Mucosa of rectum (tissue), 2 donors: ENCODE results near the gene DDX5.
"Not testable (repeated sequence)": the region's sequence is repeated elsewhere in the genome, so short reads cannot be mapped to it uniquely, and the experiment has no call there.

Experiments
- H3K27ac ChIP-seq, 2 donors: one replicate each; pipeline ENCODE4 v1.7.0; 2013; ENCODE audit warnings: inconsistent platforms in 2 of 2, low read depth in 2 of 2, low read length in 2 of 2
- H3K27me3 ChIP-seq, 2 donors: one replicate each; pipeline ENCODE4 v1.7.0; 2013; ENCODE audit warnings: low read length in 2 of 2; ENCODE audit not compliant: control insufficient read depth in 2 of 2, insufficient read depth in 2 of 2
- H3K36me3 ChIP-seq, 2 donors: one replicate each; pipeline ENCODE4 v1.7.0; 2013; ENCODE audit warnings: low read length in 2 of 2; ENCODE audit not compliant: control insufficient read depth in 2 of 2, insufficient read depth in 2 of 2
- H3K4me1 ChIP-seq, 2 donors: one replicate each; pipeline ENCODE4 v1.7.0; 2013; ENCODE audit warnings: low read length in 2 of 2, mild to moderate bottlenecking in 1 of 2; ENCODE audit not compliant: control insufficient read depth in 2 of 2, insufficient read depth in 2 of 2
- H3K4me3 ChIP-seq, 2 donors: one replicate each; pipeline ENCODE4 v1.7.0; 2013; ENCODE audit warnings: low read length in 2 of 2
- H3K9ac ChIP-seq, 2 donors: one replicate each; pipeline ENCODE4 v1.7.0; 2013; ENCODE audit warnings: low read length in 2 of 2, low read depth in 1 of 2, mild to moderate bottlenecking in 1 of 2
- H3K9me3 ChIP-seq, 2 donors: one replicate each; pipeline ENCODE4 v1.7.0; 2013; ENCODE audit warnings: low read length in 2 of 2; ENCODE audit not compliant: control insufficient read depth in 2 of 2
- donor health status: healthy.
- donor health status: Normal muscosa, but diverticular disease.

DDX5 gene

DNA sequence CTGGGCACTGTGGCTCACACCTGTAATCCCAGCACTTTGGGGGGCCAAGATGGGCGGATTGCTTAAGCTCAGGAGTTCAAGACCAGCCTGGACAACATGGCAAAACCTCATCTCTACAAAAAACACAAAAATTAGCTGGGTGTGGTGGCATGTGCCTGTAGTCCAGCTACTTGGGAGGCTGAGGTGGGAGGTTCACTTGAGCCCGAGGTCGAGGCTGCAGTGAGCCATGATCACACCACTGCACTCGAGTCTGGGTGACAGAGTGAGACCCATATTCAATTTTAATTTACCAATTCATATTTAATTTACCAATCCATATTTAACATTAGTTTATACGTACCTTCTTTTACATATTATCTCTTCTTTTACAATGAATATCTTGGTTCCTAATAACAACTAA is 10.8 kb downstream of the DDX5 start:
- Histone ChIP-seq H3K36me3 (peaks cover 30 to 31% of the 10 kb centered on the region in 2 donors), H3K4me1 (peaks cover 23 to 24% of the 10 kb centered on the region in 2 donors)
- H3K27ac ChIP-seq, H3K27me3 ChIP-seq, H3K9me3 ChIP-seq, H3K9ac ChIP-seq, H3K4me3 ChIP-seq: not testable (repeated sequence)

DNA sequence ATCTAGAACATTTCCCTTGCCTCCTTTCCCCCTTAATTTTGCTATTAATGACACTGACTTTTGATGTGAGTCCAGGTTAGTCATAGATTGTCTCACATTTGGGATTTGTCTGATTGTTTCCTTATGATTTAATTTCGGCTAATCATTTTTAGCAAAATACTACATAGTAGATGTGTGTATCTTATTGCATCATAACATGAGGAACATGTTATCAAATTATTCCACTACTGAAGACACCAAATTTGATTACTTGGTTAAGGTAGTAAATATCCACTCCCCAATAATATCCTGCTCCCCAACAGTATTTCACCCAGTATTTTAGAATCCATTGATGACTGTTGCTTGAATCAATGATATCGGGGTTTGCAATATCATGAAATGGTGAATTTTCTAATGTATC is 12.0 kb downstream of the DDX5 start:
- peaks cover 25 to 27% of the 10 kb centered on the region in 2 donors for H3K36me3 ChIP-seq
- H3K27me3 ChIP-seq: no peaks in the 10 kb centered on the region
- no peak overlapping the region for H3K9ac ChIP-seq
- no peaks in the 10 kb centered on the region for H3K9me3 ChIP-seq
- H3K27ac ChIP-seq: no peak overlapping the region
- H3K4me3 ChIP-seq: no peak overlapping the region
- peaks cover 21 to 23% of the 10 kb centered on the region in 2 donors for H3K4me1 ChIP-seq

DNA sequence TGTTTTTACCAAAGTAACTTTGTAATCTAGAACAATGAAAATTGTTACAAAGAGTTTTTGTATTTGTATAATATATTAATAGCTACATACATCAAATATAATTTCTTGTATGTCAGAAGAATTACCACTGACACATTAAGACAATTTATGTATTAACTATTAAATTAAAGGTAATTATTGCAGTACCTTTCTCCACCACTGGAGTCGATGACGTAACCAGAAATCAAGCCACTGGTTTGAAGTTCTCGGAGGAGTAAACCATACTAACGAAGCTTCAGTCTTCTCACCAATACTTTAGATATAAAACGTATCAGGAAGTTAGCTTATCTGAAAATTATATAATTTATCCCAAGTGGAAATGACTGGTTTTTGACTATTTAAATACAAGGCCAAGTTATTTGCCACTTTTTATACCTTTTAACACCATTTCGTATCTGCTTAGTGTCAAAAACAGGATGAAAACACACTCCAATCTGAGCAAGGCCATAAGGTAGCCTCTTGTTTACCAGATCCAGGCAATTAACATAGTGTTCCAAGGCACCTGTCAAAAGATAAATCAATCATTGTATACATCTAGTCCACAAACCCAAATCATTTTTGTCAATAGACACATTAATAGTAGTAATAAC is 13.5 kb downstream of the DDX5 start:
- H3K4me1 ChIP-seq: peaks cover 9 to 10% of the 10 kb centered on the region in 2 donors
- peaks cover 15% of the 10 kb centered on the region in 2 donors for H3K36me3 ChIP-seq
- no peaks in the 10 kb centered on the region for H3K27me3 ChIP-seq
- H3K4me3 ChIP-seq: no peak overlapping the region
- no peaks in the 10 kb centered on the region for H3K9me3 ChIP-seq
- H3K9ac ChIP-seq: no peak overlapping the region
- H3K27ac ChIP-seq: no peak overlapping the region

DNA sequence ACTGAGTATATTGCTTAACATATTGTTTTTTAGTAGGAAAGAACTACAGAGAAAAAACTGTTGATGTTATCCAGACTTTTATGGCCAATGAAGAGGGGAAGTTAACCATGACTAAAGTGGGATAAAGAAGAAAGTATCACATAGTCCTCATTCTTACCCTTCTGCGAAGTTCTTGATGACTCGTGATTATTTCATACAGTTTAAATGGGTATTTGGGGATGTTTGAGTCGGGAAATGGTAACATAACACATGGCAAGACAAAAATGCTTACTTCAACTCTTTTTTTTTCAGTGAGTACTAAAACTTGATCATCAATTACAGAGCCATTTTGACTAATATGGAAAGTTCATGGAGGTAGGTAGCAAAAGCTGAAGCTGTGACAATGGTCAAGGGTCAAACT is 14.1 kb downstream of the DDX5 start:
- Histone ChIP-seq H3K4me1 (peaks cover 3 to 5% of the 10 kb centered on the region in 2 donors), H3K4me3 (no peak overlapping the region), H3K9ac (no peak overlapping the region), H3K27ac (no peak overlapping the region), H3K36me3 (peaks cover 15% of the 10 kb centered on the region in 2 donors), H3K9me3 (no peaks in the 10 kb centered on the region), H3K27me3 (no peaks in the 10 kb centered on the region)

DNA sequence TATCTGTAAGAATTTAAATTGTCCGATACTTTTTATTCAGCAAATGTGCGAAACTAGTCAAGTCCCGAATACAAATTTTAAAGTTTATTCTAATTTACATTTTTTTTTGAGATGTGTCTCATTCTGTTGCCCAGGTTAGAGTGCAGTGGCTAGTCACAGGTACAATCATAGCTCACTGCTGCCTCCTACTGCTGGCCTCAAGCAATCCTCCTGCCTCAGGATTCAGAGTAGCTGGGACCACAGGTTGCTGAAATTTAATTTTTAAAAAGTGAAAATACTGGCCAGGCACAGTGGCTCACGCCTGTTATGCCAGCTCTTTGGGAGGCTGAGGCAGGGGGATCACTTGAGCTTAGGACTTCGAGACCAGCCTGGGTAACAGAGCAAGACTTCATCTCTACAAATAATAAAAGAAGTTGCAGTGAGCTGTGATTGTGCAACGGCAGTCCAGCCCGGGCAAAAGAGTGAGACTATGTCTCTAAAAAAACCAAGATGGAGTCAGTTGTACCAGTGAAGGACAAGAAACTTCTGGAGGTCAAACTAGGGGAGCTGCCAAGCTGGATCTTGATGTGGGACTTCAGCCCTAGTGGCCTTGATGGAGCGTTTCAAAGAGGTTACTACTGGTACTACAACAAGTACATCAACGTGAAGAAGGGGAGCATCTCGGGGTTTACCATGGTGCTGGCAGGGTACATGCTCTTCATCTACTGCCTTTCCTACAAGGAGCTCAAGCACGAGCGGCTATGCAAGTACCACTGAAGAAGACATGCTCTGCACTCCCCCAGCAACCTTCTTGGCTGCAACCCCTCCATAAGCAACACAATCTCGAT is 14.8 kb downstream of the DDX5 start:
- peaks cover 15% of the 10 kb centered on the region in 2 donors for H3K36me3 ChIP-seq
- no peaks in the 10 kb centered on the region for H3K27me3 ChIP-seq
- no peaks in the 10 kb centered on the region for H3K9me3 ChIP-seq
- no peak overlapping the region for H3K9ac ChIP-seq
- H3K4me1 ChIP-seq: peaks cover 3 to 5% of the 10 kb centered on the region in 2 donors
- H3K27ac ChIP-seq: no peak overlapping the region
- no peak overlapping the region for H3K4me3 ChIP-seq

DNA sequence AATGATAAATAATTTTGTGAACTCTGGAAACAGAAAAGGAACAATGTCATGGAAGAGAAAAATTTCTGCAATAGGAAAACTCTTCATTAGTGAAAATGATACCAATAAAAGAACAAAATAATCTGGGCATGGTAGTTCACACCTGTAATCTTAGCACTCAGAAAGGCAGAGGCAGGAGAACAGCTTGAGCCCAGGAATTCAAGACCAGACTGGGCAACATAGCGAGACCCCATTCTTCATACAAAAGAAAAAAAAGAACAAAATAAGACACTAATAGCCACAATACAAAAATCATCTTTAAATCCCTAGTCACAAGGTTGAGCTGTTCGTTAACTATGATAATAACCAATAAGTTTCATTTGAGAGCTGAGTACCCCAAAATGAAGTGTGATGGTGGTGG is 17.8 kb downstream of the DDX5 start:
- Histone ChIP-seq H3K27ac (no peak overlapping the region), H3K9me3 (no peaks in the 10 kb centered on the region), H3K4me3 (no peak overlapping the region), H3K4me1 (no peaks in the 10 kb centered on the region), H3K27me3 (no peaks in the 10 kb centered on the region), H3K36me3 (peaks cover 23% of the 10 kb centered on the region in 2 donors), H3K9ac (no peak overlapping the region)

DNA sequence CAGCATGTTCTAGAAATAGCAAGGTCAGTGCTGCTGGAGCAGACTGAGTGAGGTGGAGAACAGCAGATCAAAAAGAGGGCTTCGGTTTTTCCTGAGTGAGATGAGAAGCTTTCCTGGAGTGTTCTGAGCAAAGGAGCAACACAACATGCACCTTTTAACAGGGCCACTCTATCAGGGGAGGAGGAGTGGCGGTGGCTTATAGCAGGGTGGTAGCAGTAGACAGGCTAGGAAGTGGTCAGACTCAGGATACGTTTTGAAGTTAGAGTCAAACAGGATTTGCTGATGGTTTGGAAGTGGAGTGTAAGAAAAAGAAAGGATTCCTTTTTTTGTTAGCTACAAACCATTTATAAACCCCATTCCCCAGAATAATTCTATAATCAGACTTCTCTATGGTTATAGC is 21.7 kb downstream of the DDX5 start:
- no peaks in the 10 kb centered on the region for H3K4me1 ChIP-seq
- H3K4me3 ChIP-seq: no peak overlapping the region
- peaks cover 14 to 20% of the 10 kb centered on the region in 2 donors for H3K36me3 ChIP-seq
- H3K9me3 ChIP-seq: no peaks in the 10 kb centered on the region
- no peaks in the 10 kb centered on the region for H3K27me3 ChIP-seq
- no peak overlapping the region for H3K27ac ChIP-seq
- H3K9ac ChIP-seq: no peak overlapping the region

DNA sequence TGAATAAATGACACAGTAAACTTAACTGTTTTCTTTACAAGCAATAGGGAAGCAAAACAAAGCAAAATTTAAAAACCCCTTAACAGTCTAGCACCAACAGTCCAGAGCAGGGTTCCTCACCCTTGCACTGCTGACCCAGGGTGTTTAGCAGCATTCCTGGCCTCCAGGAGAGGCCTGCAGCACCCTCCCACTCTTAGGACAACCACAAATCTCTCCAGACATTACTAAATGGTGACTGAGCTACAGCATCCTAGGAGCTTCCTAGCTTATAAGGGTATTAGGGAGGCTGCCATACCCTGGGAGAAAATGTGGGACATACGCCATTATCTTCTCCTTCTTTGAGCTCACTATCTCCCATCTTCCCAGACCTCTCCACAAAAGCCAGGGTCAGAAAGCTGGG is 25.1 kb downstream of the DDX5 start:
- H3K4me1 ChIP-seq: no peaks in the 10 kb centered on the region
- no peak overlapping the region for H3K27ac ChIP-seq
- no peaks in the 10 kb centered on the region for H3K9me3 ChIP-seq
- H3K36me3 ChIP-seq: peaks cover 13 to 27% of the 10 kb centered on the region in 2 donors
- H3K27me3 ChIP-seq: no peaks in the 10 kb centered on the region
- H3K9ac ChIP-seq: no peak overlapping the region
- H3K4me3 ChIP-seq: no peak overlapping the region

DNA sequence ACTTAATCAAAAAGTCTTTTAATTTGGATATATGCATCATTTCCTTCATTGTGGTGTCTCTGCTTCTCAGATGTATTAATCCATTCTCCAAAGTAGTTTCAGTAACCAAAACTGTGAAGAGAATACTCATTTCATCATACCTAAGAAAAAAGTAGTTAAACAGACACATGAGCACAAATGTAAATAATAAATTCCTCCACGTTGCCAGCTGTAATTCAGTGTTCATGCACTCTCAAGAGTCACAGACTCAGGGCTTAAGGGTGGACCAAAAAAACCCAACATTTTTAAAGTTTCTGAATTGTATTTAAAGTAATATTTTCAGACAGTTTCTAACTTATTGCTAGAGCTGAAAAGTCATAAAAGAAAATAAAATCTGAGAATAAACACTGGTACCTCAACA is 28.2 kb downstream of the DDX5 start:
- H3K9ac ChIP-seq: no peak overlapping the region
- peaks cover 5 to 19% of the 10 kb centered on the region in 2 donors for H3K36me3 ChIP-seq
- H3K9me3 ChIP-seq: no peaks in the 10 kb centered on the region
- no peaks in the 10 kb centered on the region for H3K4me1 ChIP-seq
- H3K27me3 ChIP-seq: no peaks in the 10 kb centered on the region
- no peak overlapping the region for H3K4me3 ChIP-seq
- H3K27ac ChIP-seq: no peak overlapping the region

DNA sequence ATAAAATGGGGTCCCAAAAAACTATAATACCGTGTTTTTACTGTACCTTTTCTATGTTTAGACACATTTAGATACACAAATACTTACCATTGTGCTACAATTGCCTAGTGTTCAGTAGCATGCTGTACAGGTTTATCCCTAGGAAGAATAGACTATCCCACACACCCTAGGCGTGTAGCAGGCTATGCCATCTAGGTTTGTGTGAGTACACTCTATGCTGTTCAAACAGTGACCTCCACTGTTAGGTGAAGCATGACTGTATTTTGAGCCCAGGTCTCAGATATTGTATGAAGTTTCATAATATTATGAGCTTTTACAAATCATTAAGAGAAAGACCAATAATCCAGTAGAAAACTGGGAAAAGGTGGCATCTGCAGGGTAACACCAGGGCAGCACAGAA is 33.5 kb downstream of the DDX5 start:
- Histone ChIP-seq H3K27me3 (no peaks in the 10 kb centered on the region), H3K36me3 (no peaks in the 10 kb centered on the region), H3K27ac (no peak overlapping the region), H3K9ac (no peak overlapping the region), H3K4me3 (no peak overlapping the region), H3K9me3 (no peaks in the 10 kb centered on the region), H3K4me1 (no peaks in the 10 kb centered on the region)
